GM12878 (cell line): ENCODE measurements around the gene EMP2. TPM values are rescaled to one million over a fixed set of nuclear protein-coding genes. Genes with fewer than 3 reads are reported as not detected.
"Not testable (repeated sequence)": the region's sequence is repeated elsewhere in the genome, so short reads cannot be mapped to it uniquely, and the experiment has no call there.

Experiments used
- ATAC-seq: fragments of 200-7000 bp; cut with Tn5 transposase; 3 replicates; pipeline ENCODE4 v1.9.1; 2020; ENCODE audit warnings: mild to moderate bottlenecking, moderate library complexity
- BruUV-seq: library from RNA; stranded (reverse); fragments of 400-500 nt; replicated peaks from 2 replicates; lab custom pipeline; 2021; lab: Mats Ljungman, UMichigan
- CTCF ChIA-PET: fragments of 300-600 bp; sonication (Branson Sonifier 250); formaldehyde crosslinking; extraction: SDS; loops from one replicate; lab custom pipeline; 2021; ENCODE audit warnings: inconsistent platforms; lab: Yijun Ruan, JAX
- POLR2A ChIA-PET: fragments of 350-600 bp; formaldehyde crosslinking; extraction: SDS; loops from one replicate; lab custom pipeline; 2021; ENCODE audit warnings: inconsistent platforms; lab: Charles Lee
- RAD21 ChIA-PET: fragments of 300-600 bp; sonication (Branson Sonifier 250); formaldehyde crosslinking; loops from one replicate; lab custom pipeline; 2023; ENCODE audit warnings: antibody characterized with exemption; ENCODE audit not compliant: unreplicated experiment; lab: Charles Lee
- SMC1A ChIA-PET: fragments of 300-600 bp; sonication (Branson Sonifier 250); formaldehyde crosslinking; loops from one replicate; lab custom pipeline; 2023; ENCODE audit not compliant: unreplicated experiment, uncharacterized antibody; lab: Charles Lee
- DNase-seq: peaks from one replicate; pipeline ENCODE4 v3.0.0-alpha.2; 2011; ENCODE audit warnings: low read depth, low spot score
- FAIRE-seq: peaks from 3 replicates; lab custom pipeline; 2011; peaks lifted over from hg19 to GRCh38; lab: Jason Lieb, UNC
- H2AFZ ChIP-seq: 2 replicates; pipeline ENCODE4 v1.6.0; 2011; ENCODE audit warnings: low read depth, low read length, control low read depth; ENCODE audit not compliant: control insufficient read depth
- H3K27ac ChIP-seq: 2 replicates; pipeline ENCODE4 v1.5.1; 2011; ENCODE audit warnings: control low read depth; ENCODE audit not compliant: control insufficient read depth, insufficient read depth
- H3K27me3 ChIP-seq, 2 experiments: replicated peaks in 1 of 2; 2 replicates each; pipeline versions ENCODE4 v1.6.0 to v1.6.1; 2011; ENCODE audit warnings: low read length in 1 of 2; ENCODE audit not compliant: control insufficient read depth in 2 of 2, insufficient read depth in 2 of 2
- H3K36me3 ChIP-seq, 2 experiments: 2 replicates each; pipeline ENCODE4 v1.5.1; 2011; ENCODE audit warnings: low read length in 1 of 2; ENCODE audit not compliant: control insufficient read depth in 2 of 2, insufficient read depth in 2 of 2
- H3K4me1 ChIP-seq: 2 replicates; pipeline ENCODE4 v1.6.1; 2011; ENCODE audit warnings: mild to moderate bottlenecking, low read length, moderate library complexity, mixed read lengths; ENCODE audit not compliant: control insufficient read depth, insufficient read depth
- H3K4me2 ChIP-seq: 2 replicates; pipeline ENCODE4 v1.6.0; 2011; ENCODE audit warnings: control low read depth; ENCODE audit not compliant: control insufficient read depth, insufficient read depth
- H3K4me3 ChIP-seq: fragments of 200-600 bp; sonication (generic); 2 replicates; pipeline ENCODE4 v1.5.1; 2016
- H3K79me2 ChIP-seq: 2 replicates; pipeline ENCODE4 v1.6.0; 2011; ENCODE audit warnings: low read length; ENCODE audit not compliant: control insufficient read depth, insufficient read depth
- H3K9ac ChIP-seq: 2 replicates; pipeline ENCODE4 v1.8.0; 2011; ENCODE audit warnings: low read length, control low read depth, mixed read lengths; ENCODE audit not compliant: control insufficient read depth, insufficient read depth
- H3K9me3 ChIP-seq: replicated peaks from 3 replicates; pipeline ENCODE4 v1.5.1; 2011; ENCODE audit warnings: mild to moderate bottlenecking, low read length; ENCODE audit not compliant: control insufficient read depth, insufficient read depth
- H4K20me1 ChIP-seq: 2 replicates; pipeline ENCODE4 v1.6.0; 2011; ENCODE audit not compliant: control insufficient read depth, insufficient read depth
- MYB ChIP-seq: fragments of 150-350 bp; IDR thresholded peaks from 2 replicates; pipeline ENCODE4 v1.6.1; 2014; ENCODE audit warnings: mild to moderate bottlenecking, low read depth, low read length, borderline replicate concordance
- NRF1 ChIP-seq: conservative IDR thresholded peaks from 2 replicates; pipeline ENCODE4 v1.6.1; 2011; ENCODE audit warnings: mild to moderate bottlenecking, low read depth, low read length, improper control_type of control experiment
- WGBS: methylation state at CpG from one replicate; pipeline ENCODE4 v1.1.6; 2016; ENCODE audit warnings: low lambda C conversion rate; ENCODE audit not compliant: insufficient replicate concordance, insufficient coverage; ENCODE audit errors: missing lambda C conversion rate; 5-methylcytosine and 5-hydroxymethylcytosine counted together
- in situ Hi-C: fragments of 300-500 bp; cut with MboI; formaldehyde crosslinking; loops from 9 replicates; pipeline ENCODE4 v1.14.3; 2018; ENCODE audit warnings: mixed read lengths
- intact Hi-C: fragments of 100-400 bp; cut with micrococcal nuclease; formaldehyde crosslinking; loops from one replicate; pipeline ENCODE4 v1.14.2; 2022; ENCODE audit not compliant: unreplicated experiment
- polyA plus RNA-seq, 11 experiments: library from polyadenylated mRNA; depleted of rRNA in 4 of 11; unstranded in 6 of 11; stranded (reverse) in 5 of 11; fragments of >200 nt; fragmentation: Nextera tagmentation in 4 of 11; fragmentation: Illumina TruSeq in 1 of 11; extraction: Ambion mirVana in 4 of 11; extraction: Trizol in 1 of 11; gene quantifications; 1 replicate in 1 of 11; 2 replicates in 10 of 11; pipeline versions ENCODE4 v1.2.1 to v1.2.3, GENCODE V29; 2011 to 2016; ENCODE audit warnings: inconsistent platforms in 2 of 11, missing spikeins in 2 of 11, low read depth in 1 of 11
- total RNA-seq, 4 experiments: library from RNA; depleted of rRNA in 3 of 4; stranded (reverse); fragments of >200 nt in 3 of 4; fragmentation: Illumina TruSeq in 1 of 4; extraction: Trizol in 1 of 4; gene quantifications; 2 replicates each; pipeline versions ENCODE4 v1.2.1 to v1.2.3, GENCODE V29; 2013 to 2021

The EMP2 gene
- total and polyA plus RNA-seq, 10 of the 15 experiments (the other 5 are each of a cell fraction or from before 2014, with no cell fraction given), result 0.41 to 10.4 (median 3.8) TPM

GRCh38 chr16:10534748-10535147 lies 45.6 kb downstream of the EMP2 start:
- H3K79me2 ChIP-seq, result no peaks in the 10 kb centered on the region
- FAIRE-seq (no peak), DNase-seq (no peak), ATAC-seq (no peak)
- no peak overlapping the region for H2AFZ ChIP-seq
- TF ChIP-seq NRF1 (no peak), MYB (no peak)
- ChIA-PET SMC1A (interaction anchor here (0.6 to 0.9 kb wide), 2 partner anchors 18 to 720 kb away, joined by 3 read pairs; no protein-coding TSS in a partner anchor), CTCF (interaction anchor here (0.8 to 2.1 kb wide), 3 partner anchors 9 to 19 kb away, joined by 3 to 9 read pairs (median 5); no protein-coding TSS in a partner anchor), RAD21 (no interaction called here), POLR2A (no interaction called here)
- no TSS peak for BruUV-seq
- intact Hi-C loops, result loop anchor here (5.0 kb wide), 1 partner anchor 63 kb away; no protein-coding TSS in a partner anchor
- no peaks in the 10 kb centered on the region for H3K9me3 ChIP-seq
- no peak overlapping the region for H3K27ac ChIP-seq
- in situ Hi-C loops, result no loop called here
- no peak overlapping the region for H3K4me3 ChIP-seq
- 76% methylated on average over 5 of the region's 5 CpGs for WGBS
- no peak overlapping the region for H3K4me2 ChIP-seq
- H3K9ac ChIP-seq, result no peak overlapping the region
- H3K36me3 ChIP-seq, result no peaks in the 10 kb centered on the region
- no peaks in the 10 kb centered on the region for H3K4me1 ChIP-seq
- no peaks in the 10 kb centered on the region; a peak in 1 of 4 replicates for H3K27me3 ChIP-seq
- no peaks in the 10 kb centered on the region for H4K20me1 ChIP-seq

DNA sequence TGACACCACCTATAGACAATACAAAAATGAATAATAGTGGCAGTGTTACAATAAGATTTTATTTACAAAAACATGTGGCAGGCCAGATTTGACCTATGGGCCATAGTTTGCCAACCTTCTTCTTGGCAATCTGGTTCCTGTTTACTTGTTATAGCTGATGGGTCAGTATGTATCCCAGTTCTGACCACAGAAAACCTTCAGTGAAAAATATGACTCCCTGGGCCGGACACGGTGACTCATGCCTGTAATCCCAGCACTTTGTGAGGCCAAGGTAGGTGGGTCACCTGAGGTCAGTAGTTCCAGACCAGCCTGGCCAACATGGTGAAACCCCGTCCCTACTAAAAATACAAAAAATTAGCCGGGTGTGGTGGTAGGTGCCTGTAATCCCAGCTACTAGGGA lies 46.8 kb downstream of the EMP2 start:
- POLR2A ChIA-PET, FAIRE-seq, H3K36me3 ChIP-seq, H3K9me3 ChIP-seq, H3K9ac ChIP-seq, DNase-seq, H3K4me3 ChIP-seq, BruUV-seq, in situ Hi-C loops, H3K79me2 ChIP-seq, H3K4me1 ChIP-seq, intact Hi-C loops, H3K27me3 ChIP-seq, H3K4me2 ChIP-seq, ATAC-seq, H4K20me1 ChIP-seq, H2AFZ ChIP-seq, H3K27ac ChIP-seq, RAD21 ChIA-PET: not testable (repeated sequence)
- CTCF ChIA-PET, result interaction anchor here (1.2 to 2.1 kb wide), 3 partner anchors 11 to 203 kb away, joined by 3 to 9 read pairs (median 5); no protein-coding TSS in a partner anchor
- SMC1A ChIA-PET, result interaction anchor here (1.1 to 1.5 kb wide), 3 partner anchors 10 to 202 kb away, joined by 4 to 5 read pairs (median 4); no protein-coding TSS in a partner anchor
- 19% methylated on average over 4 of the region's 4 CpGs for WGBS
